SH-SY5Y (cell line): ENCODE data around the gene RAB8B.

Source experiments
- GATA2 ChIP-seq: IDR thresholded peaks from 2 replicates; pipeline ENCODE4 v1.6.1; 2011; ENCODE audit warnings: mild to moderate bottlenecking, low read depth, low read length
- GATA3 ChIP-seq: IDR thresholded peaks from 2 replicates; pipeline ENCODE4 v1.6.1; 2011; ENCODE audit warnings: low read depth, mild to moderate bottlenecking, low read length, moderate library complexity

- TF ChIP-seq GATA2 (no peak), GATA3 (no peak)
Observed at GRCh38 chr15:63221346-63221745, 31.9 kb downstream of the RAB8B start.
